KBM-7 (cell line): ENCODE data around the gene RAPGEF3.

Source experiments
- DNase-seq: peaks from one replicate; pipeline ENCODE4 v3.0.0-alpha.2; 2015
- in situ Hi-C: fragments of 300-500 bp; cut with MboI; formaldehyde crosslinking; loops from 2 replicates; pipeline ENCODE4 v1.14.3; 2020; ENCODE audit warnings: low sequenced_read_pairs, low pct_unique_long_range_greater_than_20kb, mixed read lengths

Gene RAPGEF3

GRCh38 chr12:47793015-47793681 is 34.5 kb upstream of the RAPGEF3 start:
- in situ Hi-C loops = no loop called here
- no peak for DNase-seq

- in situ Hi-C loops = no loop called here
- DNase-seq = no peak
Observed at GRCh38 chr12:47791874-47792273, 33.2 kb upstream of the RAPGEF3 start.

- in situ Hi-C loops = no loop called here
Observed at GRCh38 chr12:47791351-47791746, 32.7 kb upstream of the RAPGEF3 start.

GRCh38 chr12:47790676-47791350 is 32.1 kb upstream of the RAPGEF3 start:
- in situ Hi-C loops = no loop called here
- no peak for DNase-seq

More at GRCh38 chr12:47791351-47791746, 32.7 kb upstream of the RAPGEF3 start:
- no peak for DNase-seq

GRCh38 chr12:47789712-47790489 is 31.2 kb upstream of the RAPGEF3 start:
- no peak for DNase-seq
- in situ Hi-C loops = loop anchor here (10.0 kb wide), 1 partner anchor 45 kb away; no protein-coding TSS in a partner anchor

- DNase-seq = no peak
- in situ Hi-C loops = loop anchor here (10.0 kb wide), 1 partner anchor 46 kb away; no protein-coding TSS in a partner anchor
Observed at GRCh38 chr12:47789141-47789540, 30.5 kb upstream of the RAPGEF3 start.

GRCh38 chr12:47787596-47788319 is 29.1 kb upstream of the RAPGEF3 start:
- no peak for DNase-seq
- in situ Hi-C loops = loop anchor here (10.0 kb wide), 1 partner anchor 47 kb away; no protein-coding TSS in a partner anchor

- DNase-seq = no peak
- in situ Hi-C loops = loop anchor here (10.0 kb wide), 1 partner anchor 48 kb away; no protein-coding TSS in a partner anchor
Observed at GRCh38 chr12:47786662-47787280, 28.1 kb upstream of the RAPGEF3 start.

- in situ Hi-C loops = loop anchor here (10.0 kb wide), 1 partner anchor 49 kb away; no protein-coding TSS in a partner anchor
- DNase-seq = no peak
Observed at GRCh38 chr12:47785887-47786661, 27.4 kb upstream of the RAPGEF3 start.

- in situ Hi-C loops = loop anchor here (10.0 kb wide), 1 partner anchor 50 kb away; no protein-coding TSS in a partner anchor
- DNase-seq = no peak
Observed at GRCh38 chr12:47785036-47785886, 26.6 kb upstream of the RAPGEF3 start.

- in situ Hi-C loops = loop anchor here (10.0 kb wide), 1 partner anchor 51 kb away; no protein-coding TSS in a partner anchor
- no peak for DNase-seq
Observed at GRCh38 chr12:47783821-47784819, 25.4 kb upstream of the RAPGEF3 start.

- no peak for DNase-seq
- in situ Hi-C loops = loop anchor here (10.0 kb wide), 1 partner anchor 52 kb away; no protein-coding TSS in a partner anchor
Observed at GRCh38 chr12:47783024-47783755, 24.5 kb upstream of the RAPGEF3 start.

- in situ Hi-C loops = loop anchor here (10.0 kb wide), 1 partner anchor 52 kb away; no protein-coding TSS in a partner anchor
Observed at GRCh38 chr12:47782372-47782770, 23.7 kb upstream of the RAPGEF3 start.

GRCh38 chr12:47781479-47782371 is 23.0 kb upstream of the RAPGEF3 start:
- no peak for DNase-seq
- in situ Hi-C loops = loop anchor here (10.0 kb wide), 1 partner anchor 53 kb away; no protein-coding TSS in a partner anchor

More at GRCh38 chr12:47782372-47782770, 23.7 kb upstream of the RAPGEF3 start:
- DNase-seq = no peak
